ENCODE data around the gene IGSF21. TPM values are rescaled to one million over a fixed set of nuclear protein-coding genes. Genes with fewer than 3 reads are reported as not detected.

IGSF21 gene
- total RNA-seq, 1 donor from 2014 or later: 2.4 TPM

DNA sequence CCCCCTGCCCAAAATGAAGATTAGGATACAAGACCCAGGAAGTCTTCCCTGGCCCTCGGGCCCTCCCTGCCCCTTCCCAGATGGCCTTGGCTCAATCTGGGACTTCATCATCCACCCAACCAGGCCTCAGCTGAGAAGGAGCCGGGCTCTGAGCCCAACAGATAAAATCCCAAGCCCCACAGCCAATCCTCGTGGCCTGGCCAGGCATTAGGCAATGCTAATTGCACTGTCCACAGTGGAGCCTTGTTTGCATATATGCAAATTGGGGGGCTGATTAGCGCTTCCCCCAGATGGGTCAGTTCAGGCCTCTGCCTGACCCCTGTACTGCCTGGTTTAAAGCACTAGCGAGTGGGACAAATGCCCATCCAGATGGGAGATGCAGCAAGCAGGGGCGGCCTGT, 34.9 kb downstream of the IGSF21 start:
- Histone ChIP-seq H3K9me3 (no peaks in the 10 kb centered on the region), H3K4me1 (no peaks in the 10 kb centered on the region), H3K36me3 (no peaks in the 10 kb centered on the region), H3K4me3 (no peak overlapping the region), H3K27me3 (no peaks in the 10 kb centered on the region), H3K27ac (no peak overlapping the region)
- no peak for DNase-seq (ENCODE audit: low spot score in 2 of 2)
- TF ChIP-seq, protein P1, sequence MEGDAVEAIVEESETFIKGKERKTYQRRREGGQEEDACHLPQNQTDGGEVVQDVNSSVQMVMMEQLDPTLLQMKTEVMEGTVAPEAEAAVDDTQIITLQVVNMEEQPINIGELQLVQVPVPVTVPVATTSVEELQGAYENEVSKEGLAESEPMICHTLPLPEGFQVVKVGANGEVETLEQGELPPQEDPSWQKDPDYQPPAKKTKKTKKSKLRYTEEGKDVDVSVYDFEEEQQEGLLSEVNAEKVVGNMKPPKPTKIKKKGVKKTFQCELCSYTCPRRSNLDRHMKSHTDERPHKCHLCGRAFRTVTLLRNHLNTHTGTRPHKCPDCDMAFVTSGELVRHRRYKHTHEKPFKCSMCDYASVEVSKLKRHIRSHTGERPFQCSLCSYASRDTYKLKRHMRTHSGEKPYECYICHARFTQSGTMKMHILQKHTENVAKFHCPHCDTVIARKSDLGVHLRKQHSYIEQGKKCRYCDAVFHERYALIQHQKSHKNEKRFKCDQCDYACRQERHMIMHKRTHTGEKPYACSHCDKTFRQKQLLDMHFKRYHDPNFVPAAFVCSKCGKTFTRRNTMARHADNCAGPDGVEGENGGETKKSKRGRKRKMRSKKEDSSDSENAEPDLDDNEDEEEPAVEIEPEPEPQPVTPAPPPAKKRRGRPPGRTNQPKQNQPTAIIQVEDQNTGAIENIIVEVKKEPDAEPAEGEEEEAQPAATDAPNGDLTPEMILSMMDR (IDR thresholded peaks at IDR 0.05): no peak
- intact Hi-C loops (cut with DNase I): no loop called here

DNA sequence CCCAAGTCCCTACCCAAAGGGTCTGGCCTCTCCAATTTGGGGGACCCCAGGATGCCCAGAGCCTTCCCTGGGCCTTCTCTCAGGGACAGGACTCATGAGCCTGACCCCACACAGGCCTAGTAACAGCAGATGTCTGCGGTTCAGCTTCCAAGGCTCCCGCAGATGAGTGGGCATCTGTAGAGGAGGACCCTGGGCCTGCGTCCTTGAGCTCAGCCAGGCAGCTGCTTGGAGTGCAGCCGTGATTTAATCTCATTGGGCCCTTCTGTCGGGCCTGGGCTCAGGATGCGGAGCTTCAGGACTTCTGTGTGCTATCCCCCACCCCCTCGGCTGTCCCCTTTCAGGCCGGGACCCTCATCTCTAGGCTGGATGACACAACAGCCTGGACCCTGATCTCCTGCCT, 35.4 kb downstream of the IGSF21 start:
- TF ChIP-seq, protein P1 (IDR thresholded peaks at IDR 0.05): no peak
- no peak overlapping the region for H3K4me3 ChIP-seq
- H3K27ac ChIP-seq: no peak overlapping the region
- intact Hi-C loops (cut with DNase I): no loop called here
- H3K9me3 ChIP-seq: no peaks in the 10 kb centered on the region
- no peaks in the 10 kb centered on the region for H3K36me3 ChIP-seq
- no peaks in the 10 kb centered on the region for H3K27me3 ChIP-seq
- no peak for DNase-seq (ENCODE audit: low spot score in 2 of 2)
- H3K4me1 ChIP-seq: no peaks in the 10 kb centered on the region

DNA sequence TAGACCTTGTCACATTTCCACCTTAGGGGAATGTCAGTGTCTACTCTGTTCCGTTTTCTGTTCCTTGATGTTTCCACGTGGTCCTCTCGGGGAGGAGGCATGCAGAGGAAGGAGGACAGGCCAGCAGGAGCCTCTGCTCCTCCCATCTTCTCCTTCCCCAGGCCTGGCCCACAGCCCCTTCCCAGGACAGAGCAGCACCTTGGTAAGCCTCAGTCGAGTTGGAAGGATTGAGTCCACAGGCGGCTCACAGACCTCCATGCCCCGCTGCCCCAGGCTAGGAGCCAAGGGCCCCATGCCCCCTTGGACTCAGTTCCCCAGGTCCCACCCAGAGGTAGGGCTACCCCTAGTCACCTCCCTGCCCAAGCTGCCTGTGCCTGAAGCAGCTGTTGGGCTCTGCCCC, 36.5 kb downstream of the IGSF21 start:
- Histone ChIP-seq H3K9me3 (no peaks in the 10 kb centered on the region), H3K4me1 (no peaks in the 10 kb centered on the region), H3K27ac (no peak overlapping the region), H3K4me3 (no peak overlapping the region), H3K27me3 (no peaks in the 10 kb centered on the region), H3K36me3 (no peaks in the 10 kb centered on the region)
- intact Hi-C loops (cut with DNase I): no loop called here
- no peak for DNase-seq (ENCODE audit: low spot score in 2 of 2)
- TF ChIP-seq, protein P1 (IDR thresholded peaks at IDR 0.05): no peak

DNA sequence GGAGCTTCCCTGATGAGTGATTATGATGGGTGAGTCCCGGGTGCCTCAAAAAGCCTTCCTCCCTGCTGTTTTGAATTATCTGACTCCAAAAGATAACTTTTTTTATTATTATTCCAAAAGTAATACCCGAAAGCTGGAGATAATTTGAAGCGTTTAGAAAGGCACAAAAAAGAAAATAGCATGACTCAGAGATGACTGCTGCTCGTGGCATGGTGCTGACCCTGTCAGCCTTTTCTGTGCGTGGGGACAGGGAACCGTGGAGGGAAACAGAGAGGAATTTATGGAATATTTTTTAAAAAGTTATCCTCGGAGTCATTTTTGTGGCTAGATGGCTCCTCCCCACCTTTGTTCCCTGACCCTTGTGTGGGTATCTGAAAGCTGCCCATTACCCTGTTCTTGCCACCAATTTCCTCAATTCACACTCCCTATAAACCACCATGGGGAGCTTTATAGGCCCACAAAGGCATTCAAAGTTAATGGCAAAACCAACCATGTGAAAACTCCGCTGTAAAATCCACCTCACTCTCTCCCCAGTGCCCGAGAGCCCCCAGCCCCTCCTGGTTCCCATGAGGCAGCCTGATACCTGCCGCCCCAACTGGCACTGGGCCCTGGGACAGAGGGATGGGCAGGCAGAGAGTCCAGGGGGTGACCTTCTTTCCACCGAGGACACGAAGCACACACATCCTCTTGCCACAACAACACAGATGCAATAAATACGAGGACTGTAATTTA, 37.5 kb downstream of the IGSF21 start:
- Histone ChIP-seq H3K4me1 (no peaks in the 10 kb centered on the region), H3K27ac (no peak overlapping the region), H3K9me3 (no peaks in the 10 kb centered on the region), H3K36me3 (no peaks in the 10 kb centered on the region), H3K4me3 (no peak overlapping the region), H3K27me3 (no peaks in the 10 kb centered on the region)
- no peak for DNase-seq (ENCODE audit: low spot score in 2 of 2)
- intact Hi-C loops (cut with DNase I): no loop called here
- TF ChIP-seq, protein P1 (IDR thresholded peaks at IDR 0.05): no peak

DNA sequence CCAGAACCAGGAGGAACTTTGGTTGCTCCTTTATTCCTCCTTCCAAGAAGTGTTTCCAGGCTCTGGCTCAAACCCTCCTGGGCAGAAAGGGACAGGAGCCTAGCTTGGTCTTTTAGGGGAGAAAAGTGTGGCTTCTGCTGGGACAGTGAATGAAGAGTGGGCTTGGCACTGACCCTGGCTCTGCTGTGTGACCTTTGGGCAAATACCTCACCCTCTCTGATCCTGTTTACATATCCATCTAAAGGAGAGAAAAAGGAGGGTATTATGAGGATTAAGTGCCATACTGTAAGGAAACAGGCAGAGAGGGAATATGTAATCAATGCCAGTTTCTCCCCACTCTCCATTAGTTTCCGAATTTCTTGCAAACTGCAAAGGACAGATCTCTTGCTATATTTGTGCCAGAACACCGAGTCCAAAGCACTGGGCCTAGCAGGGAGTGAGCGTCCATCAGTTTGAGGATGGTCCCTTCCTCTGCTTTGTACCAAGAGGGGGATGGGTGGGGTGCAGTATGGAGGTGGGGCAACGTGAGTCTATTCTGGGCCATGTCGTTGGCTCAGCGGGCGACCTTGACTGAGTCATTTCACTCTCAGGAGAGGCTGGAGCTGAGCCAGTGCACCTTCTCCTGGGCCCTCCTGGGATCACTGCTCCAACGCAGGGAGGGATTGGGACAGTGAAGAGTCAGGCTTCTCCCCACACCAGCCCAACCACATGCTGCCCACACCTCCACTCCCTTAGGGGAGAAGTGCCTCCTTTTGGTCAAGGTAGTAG, 38.4 kb downstream of the IGSF21 start:
- Histone ChIP-seq H3K27me3 (no peaks in the 10 kb centered on the region), H3K36me3 (no peaks in the 10 kb centered on the region), H3K4me3 (no peak overlapping the region), H3K4me1 (no peaks in the 10 kb centered on the region), H3K9me3 (no peaks in the 10 kb centered on the region), H3K27ac (no peak overlapping the region)
- TF ChIP-seq, protein P1 (IDR thresholded peaks at IDR 0.05): no peak
- intact Hi-C loops (cut with DNase I): no loop called here
- DNase-seq (ENCODE audit: low spot score in 2 of 2): no peak
